Measurements from ENCODE around the gene ZNF469.
A peak's percentile ranks its signal among the peaks of the same experiment; 100 is the strongest.

Gene ZNF469

DNA sequence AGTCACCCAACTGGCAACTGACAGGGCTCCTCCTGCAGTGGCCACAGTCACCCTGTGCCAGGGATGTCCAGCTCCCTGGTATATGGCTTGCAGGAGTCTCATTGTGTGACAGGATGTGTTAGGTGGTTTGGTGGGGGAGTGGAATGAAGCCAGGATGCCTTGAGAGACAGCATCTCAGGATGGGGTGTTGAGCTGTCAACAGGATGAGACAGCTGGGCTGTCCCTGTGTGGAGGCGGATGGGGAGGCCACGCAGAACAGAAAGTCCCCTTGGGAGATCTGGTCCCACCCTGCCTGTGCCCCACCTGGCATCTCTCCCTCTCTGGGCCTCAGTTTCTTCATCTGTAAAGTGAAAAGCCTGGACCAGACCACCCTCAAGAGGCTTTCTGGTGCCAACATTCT lies 9.5 kb upstream of the ZNF469 start:
- Mint-ChIP-seq H3K36me3 (ENCODE audit: low read depth) (no peaks in the 10 kb centered on the region), H3K4me3 (no peak overlapping the region), H3K27me3 (ENCODE audit: low read depth) (peaks cover 10% of the 10 kb centered on the region), H3K4me1 (peaks cover 8% of the 10 kb centered on the region), H3K27ac (no peak overlapping the region), H3K9me3 (no peaks in the 10 kb centered on the region)
- TF ChIP-seq, protein P1, sequence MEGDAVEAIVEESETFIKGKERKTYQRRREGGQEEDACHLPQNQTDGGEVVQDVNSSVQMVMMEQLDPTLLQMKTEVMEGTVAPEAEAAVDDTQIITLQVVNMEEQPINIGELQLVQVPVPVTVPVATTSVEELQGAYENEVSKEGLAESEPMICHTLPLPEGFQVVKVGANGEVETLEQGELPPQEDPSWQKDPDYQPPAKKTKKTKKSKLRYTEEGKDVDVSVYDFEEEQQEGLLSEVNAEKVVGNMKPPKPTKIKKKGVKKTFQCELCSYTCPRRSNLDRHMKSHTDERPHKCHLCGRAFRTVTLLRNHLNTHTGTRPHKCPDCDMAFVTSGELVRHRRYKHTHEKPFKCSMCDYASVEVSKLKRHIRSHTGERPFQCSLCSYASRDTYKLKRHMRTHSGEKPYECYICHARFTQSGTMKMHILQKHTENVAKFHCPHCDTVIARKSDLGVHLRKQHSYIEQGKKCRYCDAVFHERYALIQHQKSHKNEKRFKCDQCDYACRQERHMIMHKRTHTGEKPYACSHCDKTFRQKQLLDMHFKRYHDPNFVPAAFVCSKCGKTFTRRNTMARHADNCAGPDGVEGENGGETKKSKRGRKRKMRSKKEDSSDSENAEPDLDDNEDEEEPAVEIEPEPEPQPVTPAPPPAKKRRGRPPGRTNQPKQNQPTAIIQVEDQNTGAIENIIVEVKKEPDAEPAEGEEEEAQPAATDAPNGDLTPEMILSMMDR (IDR thresholded peaks at IDR 0.05; ENCODE audit: unreplicated experiment in 3 of 3) = no peak

DNA sequence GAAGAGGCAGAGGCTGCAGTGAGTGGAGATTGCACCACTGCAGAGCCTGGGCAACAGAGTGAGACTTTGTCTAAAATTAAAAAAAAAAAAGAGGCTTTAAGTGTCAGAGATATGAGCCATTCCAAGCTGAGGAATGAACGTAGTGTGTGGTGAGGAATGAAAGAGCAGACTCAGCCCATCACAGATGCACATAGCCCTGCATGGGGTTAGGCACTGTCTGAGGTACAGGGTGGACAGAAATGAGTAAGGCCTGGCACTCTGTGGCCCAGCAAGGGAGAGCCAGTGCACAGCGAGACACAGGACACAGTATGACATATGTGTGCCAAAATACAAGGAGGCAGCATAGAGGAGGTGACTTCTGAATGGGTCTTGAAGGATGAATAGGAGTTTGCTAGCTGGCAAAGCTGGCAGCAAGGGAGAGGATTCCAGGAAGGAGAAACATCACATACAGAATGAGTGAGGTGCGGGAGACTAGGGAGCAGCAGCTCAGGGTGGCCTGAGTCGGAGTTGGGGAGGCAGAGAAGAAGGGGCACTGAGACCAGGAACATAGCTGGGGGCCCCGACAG lies 8.7 kb upstream of the ZNF469 start:
- H3K9me3 Mint-ChIP-seq = no peaks in the 10 kb centered on the region
- H3K36me3 Mint-ChIP-seq (ENCODE audit: low read depth) = no peaks in the 10 kb centered on the region
- H3K4me3 Mint-ChIP-seq = peak overlapping the region in 1 of 3 experiments; percentile 5
- TF ChIP-seq, protein P1 (IDR thresholded peaks at IDR 0.05; ENCODE audit: unreplicated experiment in 3 of 3) = no peak
- H3K27me3 Mint-ChIP-seq (ENCODE audit: low read depth) = peaks cover 10% of the 10 kb centered on the region
- H3K4me1 Mint-ChIP-seq = peaks cover 8% of the 10 kb centered on the region
- peak overlapping the region in 2 of 3 experiments; percentile 4 to 40 for H3K27ac Mint-ChIP-seq

DNA sequence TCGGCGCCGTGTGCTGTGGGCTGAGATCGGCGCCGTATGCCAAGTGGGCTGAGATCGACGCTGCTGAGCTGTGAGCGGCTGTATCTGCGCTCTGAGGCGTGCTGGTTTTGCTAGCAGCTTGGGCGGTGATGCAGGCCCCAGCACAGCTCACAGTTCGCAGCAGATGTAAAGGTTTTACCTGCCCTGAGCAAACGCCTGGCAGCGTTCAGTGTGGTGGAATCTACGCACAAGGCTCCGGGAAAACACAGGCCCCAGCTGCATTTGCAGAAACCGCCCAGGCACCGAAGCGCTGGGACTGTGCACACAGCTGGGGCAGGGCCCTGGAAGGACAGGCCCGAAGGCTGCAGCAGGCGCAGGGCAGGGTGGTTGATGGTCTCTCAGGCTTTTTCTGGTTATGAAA lies 8.0 kb upstream of the ZNF469 start:
- H3K4me3 Mint-ChIP-seq = no peak overlapping the region
- H3K27me3 Mint-ChIP-seq (ENCODE audit: low read depth) = peaks cover 10% of the 10 kb centered on the region
- no peaks in the 10 kb centered on the region for H3K9me3 Mint-ChIP-seq
- H3K36me3 Mint-ChIP-seq (ENCODE audit: low read depth) = no peaks in the 10 kb centered on the region
- peaks cover 8% of the 10 kb centered on the region for H3K4me1 Mint-ChIP-seq
- TF ChIP-seq, protein P1 (IDR thresholded peaks at IDR 0.05; ENCODE audit: unreplicated experiment in 3 of 3) = no peak
- peak overlapping the region in 1 of 3 experiments; percentile 4 for H3K27ac Mint-ChIP-seq

DNA sequence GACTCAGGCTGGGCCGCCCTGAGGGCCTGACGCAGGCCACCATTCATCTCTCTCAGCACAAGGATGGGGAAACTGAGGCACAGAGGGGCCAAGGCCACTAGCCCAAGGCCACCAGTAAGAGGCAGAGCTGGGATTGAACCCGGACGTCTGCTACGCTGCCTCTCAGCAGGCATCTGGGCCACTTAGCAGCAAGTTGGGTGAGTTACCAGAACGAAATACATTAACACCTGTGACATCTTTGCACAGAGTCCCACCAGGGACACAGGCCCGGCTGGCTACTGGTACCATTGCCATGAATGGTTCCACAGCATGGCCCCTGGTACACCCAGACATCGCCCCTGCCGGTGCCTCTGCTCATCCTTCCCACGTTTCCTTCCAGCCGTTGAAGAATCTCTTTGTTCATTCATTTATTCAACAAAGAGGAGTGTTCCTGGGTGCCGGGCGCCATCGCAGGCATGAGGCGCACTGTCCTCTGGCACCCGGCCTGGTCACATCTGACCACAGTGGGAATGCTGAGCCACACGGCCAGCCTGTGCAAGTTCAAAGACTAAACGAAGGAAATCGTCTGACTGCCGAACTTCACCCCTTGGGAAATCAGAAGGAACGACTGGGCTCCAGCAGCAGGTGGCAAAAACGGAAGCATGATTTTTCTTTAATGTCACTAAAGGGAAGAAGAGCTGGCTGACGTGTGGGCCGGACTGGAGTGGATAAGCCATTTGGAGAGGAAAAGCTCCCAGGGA lies 7.4 kb upstream of the ZNF469 start:
- H3K36me3 Mint-ChIP-seq (ENCODE audit: low read depth) = no peaks in the 10 kb centered on the region
- no peak overlapping the region for H3K4me3 Mint-ChIP-seq
- peaks cover 8% of the 10 kb centered on the region for H3K4me1 Mint-ChIP-seq
- TF ChIP-seq, protein P1 (IDR thresholded peaks at IDR 0.05; ENCODE audit: unreplicated experiment in 3 of 3) = no peak
- H3K27ac Mint-ChIP-seq = peak overlapping the region in 1 of 3 experiments; percentile 16
- peaks cover 10% of the 10 kb centered on the region for H3K27me3 Mint-ChIP-seq (ENCODE audit: low read depth)
- no peaks in the 10 kb centered on the region for H3K9me3 Mint-ChIP-seq

DNA sequence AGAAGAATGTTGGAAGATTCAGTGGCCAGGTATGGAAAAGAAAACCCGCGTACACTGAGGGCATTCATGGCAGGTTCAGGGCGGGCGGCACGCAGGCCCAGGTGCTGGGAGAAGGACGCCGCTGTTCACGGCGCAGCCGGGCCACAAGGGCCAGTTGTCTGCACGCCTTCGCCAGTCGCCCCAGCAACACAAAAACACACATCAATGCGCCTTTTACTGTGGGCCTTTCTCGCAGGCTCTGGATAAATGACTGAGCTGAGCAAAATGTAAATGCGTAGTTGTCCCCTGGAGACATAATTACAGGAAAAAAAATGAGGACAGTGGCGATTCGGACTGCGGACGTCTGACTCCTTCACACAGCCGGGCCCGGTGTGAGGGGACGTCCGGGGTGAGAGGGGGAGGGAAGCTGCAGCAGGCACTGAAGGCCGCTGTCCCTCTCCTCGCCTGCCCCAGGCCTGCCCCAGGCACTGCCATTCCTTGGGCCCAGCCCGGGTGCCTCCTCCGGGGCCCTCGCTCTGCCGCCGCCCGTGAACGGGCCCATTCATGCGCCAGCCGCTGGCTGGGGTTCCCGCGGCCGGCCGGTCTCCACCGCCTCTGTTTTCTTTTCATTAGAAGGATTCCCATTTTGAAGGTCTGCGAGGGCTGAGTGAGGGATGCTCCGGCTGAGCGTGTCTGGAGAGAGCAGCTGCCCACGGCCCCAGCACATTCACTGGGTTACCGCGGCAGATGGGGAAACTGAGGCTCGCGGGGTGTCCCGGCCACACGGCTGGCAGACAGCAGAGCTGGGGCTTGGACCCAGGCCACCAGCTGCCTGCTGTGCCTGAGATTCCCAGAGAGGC lies 6.5 kb upstream of the ZNF469 start:
- peaks cover 10% of the 10 kb centered on the region for H3K27me3 Mint-ChIP-seq (ENCODE audit: low read depth)
- H3K4me1 Mint-ChIP-seq = peaks cover 8% of the 10 kb centered on the region
- TF ChIP-seq, protein P1 (IDR thresholded peaks at IDR 0.05; ENCODE audit: unreplicated experiment in 3 of 3) = no peak
- no peaks in the 10 kb centered on the region for H3K36me3 Mint-ChIP-seq (ENCODE audit: low read depth)
- H3K27ac Mint-ChIP-seq = peak overlapping the region in 1 of 3 experiments; percentile 16
- no peaks in the 10 kb centered on the region for H3K9me3 Mint-ChIP-seq
- no peak overlapping the region for H3K4me3 Mint-ChIP-seq
